CD8-positive, alpha-beta memory T cell (primary cell): ENCODE results near the gene TSSC4. TPM values are rescaled to one million over a fixed set of nuclear protein-coding genes. Genes with fewer than 3 reads are reported as not detected.

Experiments used
- CTCF ChIA-PET: fragments of 350-600 bp; sonication (Branson Sonifier 250); formaldehyde crosslinking; loops from one replicate; lab custom pipeline; 2021; ENCODE audit warnings: antibody characterized with exemption; lab: Charles Lee
- POLR2A ChIA-PET: fragments of 350-600 bp; sonication (Branson Sonifier 250); formaldehyde crosslinking; loops from one replicate; lab custom pipeline; 2021; ENCODE audit warnings: antibody characterized with exemption; lab: Charles Lee
- DNase-seq, 5 donors: peaks; one replicate each; pipeline versions ENCODE4 v3.0.0 to v3.0.0-alpha.2; 2020 to 2022; ENCODE audit warnings: mixed read lengths in 1 of 5
- H3K27ac ChIP-seq: one replicate; pipeline ENCODE4 v1.7.0; 2013; ENCODE audit warnings: low read depth, mild to moderate bottlenecking, low read length, moderate library complexity
- H3K27me3 ChIP-seq: 2 replicates; pipeline ENCODE4 v1.7.0; 2013; ENCODE audit warnings: low read length, mild to moderate bottlenecking; ENCODE audit not compliant: insufficient read depth, poor library complexity, severe bottlenecking
- H3K36me3 ChIP-seq: 2 replicates; pipeline ENCODE4 v1.7.0; 2013; ENCODE audit warnings: mild to moderate bottlenecking, low read length, moderate library complexity; ENCODE audit not compliant: insufficient read depth
- H3K4me1 ChIP-seq: 2 replicates; pipeline ENCODE4 v1.7.0; 2013; ENCODE audit warnings: mild to moderate bottlenecking, low read length, moderate library complexity; ENCODE audit not compliant: insufficient read depth
- H3K4me3 ChIP-seq: 2 replicates; pipeline ENCODE4 v1.7.0; 2013; ENCODE audit warnings: mild to moderate bottlenecking, low read length
- H3K9me3 ChIP-seq: 2 replicates; pipeline ENCODE4 v1.7.0; 2013; ENCODE audit warnings: mild to moderate bottlenecking, low read length
- H3K27ac Mint-ChIP-seq, 8 donors: one replicate each; pipeline ENCODE4 v1.8.0; 2020 to 2021; ENCODE audit warnings: mixed read lengths in 8 of 8, mild to moderate bottlenecking in 6 of 8, inconsistent platforms in 3 of 8, moderate library complexity in 3 of 8
- H3K27me3 Mint-ChIP-seq, 2 donors: one replicate each; pipeline ENCODE4 v1.8.0; 2020 to 2021; ENCODE audit warnings: mixed read lengths in 2 of 2, mild to moderate bottlenecking in 1 of 2, moderate library complexity in 1 of 2
- H3K36me3 Mint-ChIP-seq, 3 donors: one replicate each; pipeline ENCODE4 v1.8.0; 2020 to 2021; ENCODE audit warnings: mixed read lengths in 3 of 3, inconsistent platforms in 1 of 3, mild to moderate bottlenecking in 1 of 3
- H3K4me1 Mint-ChIP-seq, 3 donors: one replicate each; pipeline ENCODE4 v1.8.0; 2020 to 2021; ENCODE audit warnings: mixed read lengths in 3 of 3, inconsistent platforms in 1 of 3, mild to moderate bottlenecking in 1 of 3
- H3K4me3 Mint-ChIP-seq, 7 donors: one replicate each; pipeline ENCODE4 v1.8.0; 2020 to 2021; ENCODE audit warnings: mixed read lengths in 7 of 7, mild to moderate bottlenecking in 6 of 7, moderate library complexity in 4 of 7, inconsistent platforms in 2 of 7
- H3K9me3 Mint-ChIP-seq, 5 donors: one replicate each; pipeline ENCODE4 v1.8.0; 2020 to 2022; ENCODE audit warnings: mixed read lengths in 5 of 5, mild to moderate bottlenecking in 3 of 5, moderate library complexity in 2 of 5, inconsistent platforms in 1 of 5
- polyA plus RNA-seq: library from polyadenylated mRNA; unstranded; fragments of 300-500 nt; fragmentation: Illumina TruSeq; gene quantifications from one replicate; pipeline ENCODE4 v1.2.3, GENCODE V29; 2021
- total RNA-seq, 2 experiments: library from RNA; stranded (reverse); gene quantifications; one replicate each; pipeline ENCODE4 v1.2.3, GENCODE V29; 2021

The TSSC4 gene
- total and polyA plus RNA-seq, 3 experiments from 2014 or later, result 79.6 to 85.6 (median 84.1) TPM

DNA sequence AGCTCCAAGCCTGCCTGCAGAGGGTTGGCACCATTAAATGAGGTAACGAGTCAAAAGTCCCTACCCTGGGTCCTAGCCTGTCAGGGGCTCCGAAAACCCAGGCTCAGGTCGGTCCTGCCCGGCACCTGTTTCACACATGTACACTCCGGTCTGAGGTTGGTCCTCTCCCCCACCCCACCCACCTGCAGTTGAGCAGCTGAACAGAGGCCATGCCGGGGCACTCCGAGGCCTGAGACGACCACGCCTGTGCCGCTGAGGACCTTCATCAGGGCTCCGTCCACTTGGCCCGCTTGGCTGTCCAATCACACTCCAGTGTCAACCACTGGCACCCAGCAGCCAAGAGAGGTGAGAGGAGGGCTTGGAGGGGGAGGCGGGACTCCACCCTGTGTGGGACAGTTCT, 1.6 kb downstream of the TSSC4 start:
- Histone ChIP-seq H3K9me3 (no peaks in the 10 kb centered on the region), H3K4me1 (peaks cover 24% of the 10 kb centered on the region), H3K4me3 (no peak overlapping the region), H3K36me3 (no peaks in the 10 kb centered on the region), H3K27ac (no peak overlapping the region), H3K27me3 (no peaks in the 10 kb centered on the region)
- DNase-seq, result no peak
- Mint-ChIP-seq H3K9me3 (no peaks in the 10 kb centered on the region), H3K4me1 (peaks cover 10 to 34% (median 15%) of the 10 kb centered on the region in 3 donors), H3K4me3 (peak overlapping the region; percentile 62 to 99 (median 90)), H3K27ac (peak overlapping the region in 3 of 8 donors; percentile 21 to 97 (median 70)), H3K36me3 (peaks cover 0 to 44% (median 0%) of the 10 kb centered on the region in 3 donors), H3K27me3 (peaks cover 0 to 3% of the 10 kb centered on the region in 2 donors)
- POLR2A ChIA-PET, result interaction anchor here (1.1 kb wide), 1 partner anchor 20 kb away, joined by 5 read pairs; no protein-coding TSS in a partner anchor
- CTCF ChIA-PET, result interaction anchor here (1.1 to 6.4 kb wide), 4 partner anchors 18 to 131 kb away, joined by 4 to 53 read pairs (median 11); no protein-coding TSS in a partner anchor

GRCh38 chr11:2402890-2403645, 2.5 kb downstream of the TSSC4 start:
- H3K36me3 ChIP-seq, result no peaks in the 10 kb centered on the region
- ChIA-PET CTCF (interaction anchor here (1.1 to 6.4 kb wide), 4 partner anchors 18 to 209 kb away, joined by 4 to 53 read pairs (median 4); no protein-coding TSS in a partner anchor), POLR2A (no interaction called here)
- H3K27me3 ChIP-seq, result no peaks in the 10 kb centered on the region
- peaks cover 0 to 3% of the 10 kb centered on the region in 2 donors for H3K27me3 Mint-ChIP-seq
- no peak overlapping the region for H3K27ac Mint-ChIP-seq
- H3K4me1 ChIP-seq, result peaks cover 24% of the 10 kb centered on the region
- peaks cover 10 to 34% (median 15%) of the 10 kb centered on the region in 3 donors for H3K4me1 Mint-ChIP-seq
- H3K9me3 Mint-ChIP-seq, result no peaks in the 10 kb centered on the region
- H3K27ac ChIP-seq, result no peak overlapping the region
- peaks cover 0 to 37% (median 0%) of the 10 kb centered on the region in 3 donors for H3K36me3 Mint-ChIP-seq
- peak overlapping the region in 5 of 7 donors; percentile 61 to 99 (median 67) for H3K4me3 Mint-ChIP-seq
- no peaks in the 10 kb centered on the region for H3K9me3 ChIP-seq
- H3K4me3 ChIP-seq, result no peak overlapping the region
- DNase-seq, result no peak

DNA sequence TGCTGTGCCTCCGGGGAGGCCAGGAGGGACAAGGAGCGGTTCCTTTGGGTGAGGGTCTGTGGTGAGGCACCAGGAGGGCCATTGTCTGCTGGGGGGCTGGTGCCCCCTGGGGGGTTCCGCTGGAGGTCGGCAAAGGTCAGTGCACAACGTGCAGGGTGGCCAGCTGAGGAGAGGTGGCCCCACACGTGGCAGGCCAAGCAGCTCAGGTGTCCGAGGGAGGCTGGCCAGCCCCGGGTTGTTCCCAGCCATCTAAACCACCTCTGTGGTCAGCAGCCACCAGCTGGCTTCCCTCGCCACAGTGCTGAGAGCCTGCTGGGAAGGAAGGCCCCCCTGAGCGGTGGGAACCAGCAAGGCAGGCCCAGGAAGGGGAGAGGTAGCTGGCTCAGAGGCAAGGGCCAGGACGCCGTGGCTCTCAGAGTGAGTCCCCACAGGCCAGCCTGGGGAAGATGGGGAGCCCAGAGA, 4.2 kb downstream of the TSSC4 start:
- DNase-seq, result no peak
- Histone ChIP-seq H3K27me3 (no peaks in the 10 kb centered on the region), H3K36me3 (no peaks in the 10 kb centered on the region), H3K4me1 (peaks cover 14% of the 10 kb centered on the region), H3K27ac (no peak overlapping the region), H3K9me3 (no peaks in the 10 kb centered on the region), H3K4me3 (no peak overlapping the region)
- H3K27me3 Mint-ChIP-seq, result peaks cover 0 to 3% of the 10 kb centered on the region in 2 donors
- peak overlapping the region in 2 of 8 donors; percentile 9 to 77 for H3K27ac Mint-ChIP-seq
- CTCF ChIA-PET, result interaction anchor here (0.7 to 1.1 kb wide), 2 partner anchors 15 to 100 kb away, joined by 3 read pairs; no protein-coding TSS in a partner anchor
- POLR2A ChIA-PET, result no interaction called here
- peaks cover 0 to 37% (median 0%) of the 10 kb centered on the region in 3 donors for H3K36me3 Mint-ChIP-seq
- H3K4me3 Mint-ChIP-seq, result no peak overlapping the region
- peaks cover 6 to 27% (median 13%) of the 10 kb centered on the region in 3 donors for H3K4me1 Mint-ChIP-seq
- H3K9me3 Mint-ChIP-seq, result no peaks in the 10 kb centered on the region

GRCh38 chr11:2406451-2406850, 5.9 kb downstream of the TSSC4 start:
- Histone ChIP-seq H3K27ac (no peak overlapping the region), H3K9me3 (no peaks in the 10 kb centered on the region), H3K4me3 (no peak overlapping the region), H3K4me1 (peaks cover 7% of the 10 kb centered on the region), H3K36me3 (no peaks in the 10 kb centered on the region), H3K27me3 (no peaks in the 10 kb centered on the region)
- CTCF ChIA-PET, result interaction anchor here (0.7 to 2.8 kb wide), 2 partner anchors 13 to 101 kb away, joined by 4 to 9 read pairs; no protein-coding TSS in a partner anchor
- H3K27me3 Mint-ChIP-seq, result no peaks in the 10 kb centered on the region
- no peaks in the 10 kb centered on the region for H3K9me3 Mint-ChIP-seq
- POLR2A ChIA-PET, result no interaction called here
- H3K4me1 Mint-ChIP-seq, result peaks cover 3 to 16% (median 8%) of the 10 kb centered on the region in 3 donors
- no peak for DNase-seq
- peaks cover 0 to 28% (median 0%) of the 10 kb centered on the region in 3 donors for H3K36me3 Mint-ChIP-seq
- peak overlapping the region in 1 of 7 donors; percentile 67 for H3K4me3 Mint-ChIP-seq
- no peak overlapping the region for H3K27ac Mint-ChIP-seq

- H3K4me1 Mint-ChIP-seq, result peaks cover 0 to 11% (median 7%) of the 10 kb centered on the region in 3 donors
Measured at GRCh38 chr11:2406878-2407410, 6.4 kb downstream of the TSSC4 start.

GRCh38 chr11:2408671-2409070, 8.1 kb downstream of the TSSC4 start:
- ChIA-PET POLR2A (no interaction called here), CTCF (interaction anchor here (2.0 to 2.3 kb wide), 2 partner anchors 8 to 10 kb away, joined by 5 to 10 read pairs; partner anchors contain the start of gene TSSC4)
- H3K4me1 ChIP-seq, result no peaks in the 10 kb centered on the region
- no peak overlapping the region for H3K4me3 ChIP-seq
- H3K4me3 Mint-ChIP-seq, result no peak overlapping the region
- peaks cover 0 to 3% (median 1%) of the 10 kb centered on the region in 3 donors for H3K4me1 Mint-ChIP-seq
- no peaks in the 10 kb centered on the region for H3K36me3 ChIP-seq
- H3K27me3 ChIP-seq, result no peaks in the 10 kb centered on the region
- H3K27ac Mint-ChIP-seq, result no peak overlapping the region
- H3K27ac ChIP-seq, result no peak overlapping the region
- no peak for DNase-seq
- peaks cover 0 to 11% (median 0%) of the 10 kb centered on the region in 3 donors for H3K36me3 Mint-ChIP-seq
- H3K9me3 ChIP-seq, result no peaks in the 10 kb centered on the region
- H3K27me3 Mint-ChIP-seq, result no peaks in the 10 kb centered on the region
- no peaks in the 10 kb centered on the region for H3K9me3 Mint-ChIP-seq

More at GRCh38 chr11:2406878-2407410, 6.4 kb downstream of the TSSC4 start:
- Mint-ChIP-seq H3K27me3 (no peaks in the 10 kb centered on the region), H3K36me3 (peaks cover 0 to 28% (median 0%) of the 10 kb centered on the region in 3 donors), H3K27ac (no peak overlapping the region), H3K9me3 (no peaks in the 10 kb centered on the region), H3K4me3 (peak overlapping the region in 1 of 7 donors; percentile 67)
- ChIA-PET CTCF (interaction anchor here (0.7 to 2.8 kb wide), 2 partner anchors 12 to 101 kb away, joined by 4 to 9 read pairs; no protein-coding TSS in a partner anchor), POLR2A (no interaction called here)
- H3K4me3 ChIP-seq, result no peak overlapping the region
- no peaks in the 10 kb centered on the region for H3K9me3 ChIP-seq
- no peaks in the 10 kb centered on the region for H3K36me3 ChIP-seq
- H3K27ac ChIP-seq, result no peak overlapping the region
- no peak for DNase-seq
- peaks cover 2% of the 10 kb centered on the region for H3K4me1 ChIP-seq
- H3K27me3 ChIP-seq, result no peaks in the 10 kb centered on the region

- ChIA-PET POLR2A (no interaction called here), CTCF (interaction anchor here (1.9 to 2.3 kb wide), 3 partner anchors 8 to 104 kb away, joined by 5 to 10 read pairs (median 9); partner anchors contain the start of gene TSSC4)
- Mint-ChIP-seq H3K36me3 (peaks cover 0 to 6% (median 0%) of the 10 kb centered on the region in 3 donors), H3K4me3 (no peak overlapping the region), H3K27me3 (no peaks in the 10 kb centered on the region), H3K4me1 (no peaks in the 10 kb centered on the region), H3K9me3 (no peaks in the 10 kb centered on the region), H3K27ac (no peak overlapping the region)
- H3K4me3 ChIP-seq, result no peak overlapping the region
- H3K36me3 ChIP-seq, result no peaks in the 10 kb centered on the region
- no peak for DNase-seq
- H3K4me1 ChIP-seq, result no peaks in the 10 kb centered on the region
- no peaks in the 10 kb centered on the region for H3K9me3 ChIP-seq
- no peaks in the 10 kb centered on the region for H3K27me3 ChIP-seq
- H3K27ac ChIP-seq, result no peak overlapping the region
Measured at GRCh38 chr11:2409126-2409525, 8.6 kb downstream of the TSSC4 start.
